SK-N-SH (cell line): ENCODE measurements around the gene FTSJ1. TPM values are rescaled to one million over a fixed set of nuclear protein-coding genes. Genes with fewer than 3 reads are reported as not detected.

Experiments used
- CTCF ChIA-PET: fragments of 300-600, 350-600 bp; formaldehyde crosslinking; extraction: SDS; loops from one replicate; lab custom pipeline; 2021; lab: Yijun Ruan, JAX
- POLR2A ChIA-PET: fragments of 350-600 bp; sonication (Branson Sonifier 250); formaldehyde crosslinking; extraction: SDS; loops from one replicate; lab custom pipeline; 2020; ENCODE audit warnings: antibody characterized with exemption, inconsistent platforms; lab: Yijun Ruan, JAX
- DNase-seq: peaks from one replicate; pipeline ENCODE4 v3.0.0; 2012
- H2AFZ ChIP-seq: fragments of 200-600 bp; sonication (generic); 2 replicates; pipeline ENCODE4 v1.8.1; 2016; ENCODE audit warnings: antibody characterized with exemption, mild to moderate bottlenecking, low read depth
- H3F3A ChIP-seq: fragments of 200-600 bp; sonication (generic); replicated peaks from 2 replicates; pipeline ENCODE3; 2016; ENCODE audit warnings: antibody characterized with exemption, mild to moderate bottlenecking; ENCODE audit not compliant: insufficient read depth
- H3K27ac ChIP-seq, 2 experiments: fragments of 200-500 bp in 1 of 2; fragments of 200-600 bp in 1 of 2; sonication (Bioruptor generic) in 1 of 2; sonication (generic), shearing (Covaris generic) in 1 of 2; 2 replicates each; pipeline versions ENCODE4 v1.5.1 to v1.6.1; 2014 to 2016; ENCODE audit warnings: low read depth in 2 of 2, inconsistent platforms in 1 of 2, low read length in 1 of 2, mild to moderate bottlenecking in 1 of 2, mixed read lengths in 1 of 2
- H3K27me3 ChIP-seq: fragments of 200-600 bp; sonication (generic), shearing (Covaris generic); 2 replicates; pipeline ENCODE4 v1.6.1; 2016; ENCODE audit warnings: mixed run types; ENCODE audit not compliant: insufficient read depth
- H3K36me3 ChIP-seq, 2 experiments: fragments of 200-500 bp in 1 of 2; fragments of 200-600 bp in 1 of 2; sonication (Bioruptor generic) in 1 of 2; sonication (generic) in 1 of 2; replicated peaks in 1 of 2; 2 replicates each; pipeline versions ENCODE3 to v1.5.1; 2014 to 2016; ENCODE audit warnings: low read length in 1 of 2, mild to moderate bottlenecking in 1 of 2; ENCODE audit not compliant: insufficient read depth in 2 of 2, control insufficient read depth in 1 of 2
- H3K4me1 ChIP-seq, 2 experiments: fragments of 200-500 bp in 1 of 2; fragments of 200-600 bp in 1 of 2; sonication (Bioruptor generic) in 1 of 2; sonication (generic), shearing (Covaris generic) in 1 of 2; 2 replicates each; pipeline versions ENCODE4 v1.5.1 to v1.6.1; 2014 to 2016; ENCODE audit warnings: low read depth in 1 of 2, low read length in 1 of 2, mixed run types in 1 of 2; ENCODE audit not compliant: insufficient read depth in 2 of 2, control insufficient read depth in 1 of 2
- H3K4me2 ChIP-seq: fragments of 200-600 bp; sonication (generic), shearing (Covaris generic); 2 replicates; pipeline ENCODE4 v1.6.1; 2017; ENCODE audit warnings: mixed run types
- H3K4me3 ChIP-seq, 2 experiments: fragments of 200-500 bp in 1 of 2; fragments of 200-600 bp in 1 of 2; sonication (Bioruptor generic) in 1 of 2; sonication (generic), shearing (Covaris generic) in 1 of 2; 2 replicates each; pipeline versions ENCODE4 v1.5.1 to v1.8.1; 2014 to 2016; ENCODE audit warnings: low read depth in 2 of 2, inconsistent platforms in 1 of 2, low read length in 1 of 2, mild to moderate bottlenecking in 1 of 2, mixed read lengths in 1 of 2, moderate library complexity in 1 of 2
- H3K79me2 ChIP-seq: fragments of 200-600 bp; sonication (generic); 2 replicates; pipeline ENCODE4 v1.8.1; 2017; ENCODE audit warnings: mild to moderate bottlenecking; ENCODE audit not compliant: insufficient read depth
- H3K9ac ChIP-seq: fragments of 200-600 bp; sonication (generic); 2 replicates; pipeline ENCODE4 v1.6.1; 2017; ENCODE audit warnings: mixed run types
- H3K9me2 ChIP-seq: fragments of 200-600 bp; sonication (generic); 2 replicates; pipeline ENCODE4 v1.6.1; 2017; ENCODE audit warnings: mixed run types
- H3K9me3 ChIP-seq: fragments of 200-600 bp; sonication (generic); 2 replicates; pipeline ENCODE4 v1.6.1; 2017; ENCODE audit warnings: mixed run types, mild to moderate bottlenecking, moderate library complexity
- H4K20me1 ChIP-seq: fragments of 200-600 bp; sonication (generic); 2 replicates; pipeline ENCODE4 v1.6.1; 2017; ENCODE audit warnings: mild to moderate bottlenecking, mixed run types; ENCODE audit not compliant: insufficient read depth
- CHD2 ChIP-seq: fragments of 150-350 bp; IDR thresholded peaks from 2 replicates; pipeline ENCODE4 v1.6.1; 2018; ENCODE audit warnings: low read length; ENCODE audit not compliant: partially characterized antibody
- ELF1 ChIP-seq: IDR thresholded peaks from 2 replicates; pipeline ENCODE4 v1.4.0; 2012
- EP300 ChIP-seq, 2 experiments: IDR thresholded peaks; 2 replicates each; pipeline versions ENCODE4 v1.4.0 to v1.6.1; 2012; ENCODE audit warnings: borderline replicate concordance in 1 of 2, low read depth in 1 of 2, low read length in 1 of 2
- EZH2phosphoT487 ChIP-seq: fragments of 200-600 bp; sonication (generic); IDR thresholded peaks from 2 replicates; pipeline ENCODE4 v1.6.1; 2017; ENCODE audit warnings: low read depth, mixed run types, mild to moderate bottlenecking, antibody characterized with exemption, moderate library complexity, borderline replicate concordance
- FOSL2 ChIP-seq: IDR thresholded peaks from 2 replicates; pipeline ENCODE4 v1.4.0; 2012; ENCODE audit warnings: low read depth, mild to moderate bottlenecking, moderate library complexity, borderline replicate concordance
- FOXM1 ChIP-seq: IDR thresholded peaks from 2 replicates; pipeline ENCODE4 v1.4.0; 2012; ENCODE audit warnings: low read depth, mild to moderate bottlenecking
- GATA2 ChIP-seq: sonication (generic); formaldehyde crosslinking; IDR thresholded peaks from 2 replicates; pipeline ENCODE4 v1.5.0; 2020; ENCODE audit warnings: mild to moderate bottlenecking, missing genetic modification reagents
- IRF3 ChIP-seq: fragments of 150-350 bp; IDR thresholded peaks from 2 replicates; pipeline ENCODE4 v1.6.1; 2016; ENCODE audit warnings: mild to moderate bottlenecking, low read depth, low read length
- JUND ChIP-seq: IDR thresholded peaks from 2 replicates; pipeline ENCODE4 v1.4.0; 2012
- MEF2A ChIP-seq: IDR thresholded peaks from 2 replicates; pipeline ENCODE4 v1.4.0; 2012; ENCODE audit warnings: low read depth, borderline replicate concordance
- NRF1 ChIP-seq: IDR thresholded peaks from 2 replicates; pipeline ENCODE4 v1.6.1; 2012; ENCODE audit warnings: low read depth, mild to moderate bottlenecking, low read length
- RAD21 ChIP-seq: IDR thresholded peaks from 2 replicates; pipeline ENCODE4 v1.6.1; 2012; ENCODE audit warnings: mild to moderate bottlenecking, low read length
- RCOR1 ChIP-seq: fragments of 150-350 bp; IDR thresholded peaks from 2 replicates; pipeline ENCODE4 v1.6.1; 2017; ENCODE audit warnings: antibody characterized with exemption, low read length
- RXRA ChIP-seq: IDR thresholded peaks from 2 replicates; pipeline ENCODE4 v1.4.0; 2012; ENCODE audit warnings: low read depth, mild to moderate bottlenecking, borderline replicate concordance
- TAF1 ChIP-seq: IDR thresholded peaks from 2 replicates; pipeline ENCODE4 v1.6.1; 2012; ENCODE audit warnings: low read depth, mild to moderate bottlenecking, low read length, moderate library complexity, borderline replicate concordance
- TEAD4 ChIP-seq: IDR thresholded peaks from 2 replicates; pipeline ENCODE4 v1.4.0; 2012; ENCODE audit warnings: mild to moderate bottlenecking, borderline replicate concordance; ENCODE audit not compliant: insufficient read depth
- YY1 ChIP-seq: IDR thresholded peaks from 2 replicates; pipeline ENCODE4 v1.4.0; 2012; ENCODE audit warnings: low read depth, mild to moderate bottlenecking
- WGBS: methylation state at CpG from one replicate; pipeline ENCODE4 v1.1.6; 2017; ENCODE audit warnings: low lambda C conversion rate; 5-methylcytosine and 5-hydroxymethylcytosine counted together
- polyA plus RNA-seq, 3 experiments: library from polyadenylated mRNA; depleted of rRNA; stranded (reverse); fragments of >200 nt; gene quantifications; 2 replicates each; pipeline ENCODE4 v1.2.3, GENCODE V29; 2012
- TF ChIP-seq, protein P1 (sequence below): IDR thresholded peaks from 2 replicates; pipeline ENCODE4 v1.6.1; 2012; ENCODE audit warnings: mild to moderate bottlenecking, low read depth, low read length, moderate library complexity
- TF ChIP-seq, protein P2 (sequence below): IDR thresholded peaks from 2 replicates; pipeline ENCODE4 v1.4.0; 2012; ENCODE audit warnings: low read depth
- TF ChIP-seq, protein P3 (sequence below): IDR thresholded peaks from 2 replicates; pipeline ENCODE4 v1.4.0; 2012; ENCODE audit warnings: low read depth, borderline replicate concordance
- TF ChIP-seq, protein P4 (sequence below): IDR thresholded peaks from 2 replicates; pipeline ENCODE4 v1.4.0; 2012; ENCODE audit warnings: low read depth, borderline replicate concordance

FTSJ1 gene
- polyA plus RNA-seq, 1 of the 3 experiments (the other 2 are of a cell fraction), result 34.1 TPM

DNA sequence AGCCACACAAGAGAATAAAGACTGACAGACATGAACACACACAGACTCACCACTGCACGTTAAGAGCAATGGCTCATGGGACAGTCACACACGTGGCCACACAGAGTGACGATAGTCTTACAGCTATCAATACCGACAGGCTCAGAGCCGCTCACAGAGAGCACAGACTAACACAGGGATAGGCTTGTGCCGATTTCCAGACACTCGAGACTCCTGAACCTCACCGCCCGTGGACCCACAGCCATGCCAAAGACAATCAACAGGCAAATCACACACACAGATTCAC is 5.2 kb upstream of the FTSJ1 start:
- no peaks in the 10 kb centered on the region for H3K79me2 ChIP-seq
- H3K9ac ChIP-seq, result no peak overlapping the region
- H3K4me2 ChIP-seq, result no peak overlapping the region
- no peak overlapping the region for H3K4me3 ChIP-seq
- TF ChIP-seq JUND (no peak), RAD21 (no peak), GATA2 (CRISPR knock-in tag) (no peak), TAF1 (no peak), MEF2A (no peak), FOXM1 (no peak), EZH2phosphoT487 (no peak)
- TF ChIP-seq, protein P1, sequence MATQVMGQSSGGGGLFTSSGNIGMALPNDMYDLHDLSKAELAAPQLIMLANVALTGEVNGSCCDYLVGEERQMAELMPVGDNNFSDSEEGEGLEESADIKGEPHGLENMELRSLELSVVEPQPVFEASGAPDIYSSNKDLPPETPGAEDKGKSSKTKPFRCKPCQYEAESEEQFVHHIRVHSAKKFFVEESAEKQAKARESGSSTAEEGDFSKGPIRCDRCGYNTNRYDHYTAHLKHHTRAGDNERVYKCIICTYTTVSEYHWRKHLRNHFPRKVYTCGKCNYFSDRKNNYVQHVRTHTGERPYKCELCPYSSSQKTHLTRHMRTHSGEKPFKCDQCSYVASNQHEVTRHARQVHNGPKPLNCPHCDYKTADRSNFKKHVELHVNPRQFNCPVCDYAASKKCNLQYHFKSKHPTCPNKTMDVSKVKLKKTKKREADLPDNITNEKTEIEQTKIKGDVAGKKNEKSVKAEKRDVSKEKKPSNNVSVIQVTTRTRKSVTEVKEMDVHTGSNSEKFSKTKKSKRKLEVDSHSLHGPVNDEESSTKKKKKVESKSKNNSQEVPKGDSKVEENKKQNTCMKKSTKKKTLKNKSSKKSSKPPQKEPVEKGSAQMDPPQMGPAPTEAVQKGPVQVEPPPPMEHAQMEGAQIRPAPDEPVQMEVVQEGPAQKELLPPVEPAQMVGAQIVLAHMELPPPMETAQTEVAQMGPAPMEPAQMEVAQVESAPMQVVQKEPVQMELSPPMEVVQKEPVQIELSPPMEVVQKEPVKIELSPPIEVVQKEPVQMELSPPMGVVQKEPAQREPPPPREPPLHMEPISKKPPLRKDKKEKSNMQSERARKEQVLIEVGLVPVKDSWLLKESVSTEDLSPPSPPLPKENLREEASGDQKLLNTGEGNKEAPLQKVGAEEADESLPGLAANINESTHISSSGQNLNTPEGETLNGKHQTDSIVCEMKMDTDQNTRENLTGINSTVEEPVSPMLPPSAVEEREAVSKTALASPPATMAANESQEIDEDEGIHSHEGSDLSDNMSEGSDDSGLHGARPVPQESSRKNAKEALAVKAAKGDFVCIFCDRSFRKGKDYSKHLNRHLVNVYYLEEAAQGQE, result no peak
- TF ChIP-seq, protein P2, sequence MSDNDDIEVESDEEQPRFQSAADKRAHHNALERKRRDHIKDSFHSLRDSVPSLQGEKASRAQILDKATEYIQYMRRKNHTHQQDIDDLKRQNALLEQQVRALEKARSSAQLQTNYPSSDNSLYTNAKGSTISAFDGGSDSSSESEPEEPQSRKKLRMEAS, result no peak
- TF ChIP-seq, all 33 proteins: peak for 0
- POLR2A ChIA-PET, result interaction anchor here (0.5 kb wide), 1 partner anchor 720 kb away, joined by 3 read pairs; no protein-coding TSS in a partner anchor
- Histone ChIP-seq H3F3A (no peaks in the 10 kb centered on the region), H3K27ac (no peak overlapping the region), H3K36me3 (no peaks in the 10 kb centered on the region), H4K20me1 (no peaks in the 10 kb centered on the region), H3K4me1 (peaks cover 0 to 2% of the 10 kb centered on the region in 2 experiments; a peak in 1 of 4 replicates), H3K27me3 (no peaks in the 10 kb centered on the region; the same call in 1 of the 2 replicates), H3K9me3 (no peaks in the 10 kb centered on the region), H2AFZ (no peak overlapping the region), H3K9me2 (no peaks in the 10 kb centered on the region)
- WGBS, result 68% methylated on average over 8 of the region's 9 CpGs
- CTCF ChIA-PET, result no interaction called here
- no peak for DNase-seq

DNA sequence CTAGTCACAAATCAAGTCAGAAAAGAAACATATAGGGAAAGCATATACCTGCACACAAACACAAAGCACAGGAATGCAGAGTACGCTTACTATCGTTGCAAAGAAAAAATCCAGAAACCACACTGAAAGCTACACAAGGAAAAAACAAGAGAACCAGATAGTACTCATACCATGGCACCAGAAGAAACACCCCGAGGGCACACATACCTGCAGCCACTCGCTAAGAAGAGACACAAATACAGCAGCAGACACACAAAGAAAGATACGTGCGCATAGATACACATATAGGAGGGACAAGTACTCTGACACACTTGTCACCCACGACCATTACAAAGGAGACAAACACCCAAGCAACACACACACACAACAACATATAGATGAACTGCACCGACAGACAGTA is 4.5 kb upstream of the FTSJ1 start:
- Histone ChIP-seq H2AFZ (no peak overlapping the region), H3K9me3 (no peaks in the 10 kb centered on the region), H4K20me1 (no peaks in the 10 kb centered on the region), H3K4me3 (no peak overlapping the region), H3K27ac (no peak overlapping the region), H3K36me3 (no peaks in the 10 kb centered on the region), H3K27me3 (no peaks in the 10 kb centered on the region; the same call in 1 of the 2 replicates), H3K4me1 (no peaks in the 10 kb centered on the region; a peak in 1 of 4 replicates), H3K9ac (no peak overlapping the region), H3F3A (no peaks in the 10 kb centered on the region), H3K9me2 (no peaks in the 10 kb centered on the region), H3K79me2 (peaks cover 5% of the 10 kb centered on the region), H3K4me2 (no peak overlapping the region)
- ChIA-PET CTCF (no interaction called here), POLR2A (interaction anchor here (0.5 kb wide), 1 partner anchor 720 kb away, joined by 3 read pairs; no protein-coding TSS in a partner anchor)
- no peak for DNase-seq
- 45% methylated on average over 8 of the region's 8 CpGs for WGBS
- no peak for TF ChIP-seq TAF1
- TF ChIP-seq, protein P3, sequence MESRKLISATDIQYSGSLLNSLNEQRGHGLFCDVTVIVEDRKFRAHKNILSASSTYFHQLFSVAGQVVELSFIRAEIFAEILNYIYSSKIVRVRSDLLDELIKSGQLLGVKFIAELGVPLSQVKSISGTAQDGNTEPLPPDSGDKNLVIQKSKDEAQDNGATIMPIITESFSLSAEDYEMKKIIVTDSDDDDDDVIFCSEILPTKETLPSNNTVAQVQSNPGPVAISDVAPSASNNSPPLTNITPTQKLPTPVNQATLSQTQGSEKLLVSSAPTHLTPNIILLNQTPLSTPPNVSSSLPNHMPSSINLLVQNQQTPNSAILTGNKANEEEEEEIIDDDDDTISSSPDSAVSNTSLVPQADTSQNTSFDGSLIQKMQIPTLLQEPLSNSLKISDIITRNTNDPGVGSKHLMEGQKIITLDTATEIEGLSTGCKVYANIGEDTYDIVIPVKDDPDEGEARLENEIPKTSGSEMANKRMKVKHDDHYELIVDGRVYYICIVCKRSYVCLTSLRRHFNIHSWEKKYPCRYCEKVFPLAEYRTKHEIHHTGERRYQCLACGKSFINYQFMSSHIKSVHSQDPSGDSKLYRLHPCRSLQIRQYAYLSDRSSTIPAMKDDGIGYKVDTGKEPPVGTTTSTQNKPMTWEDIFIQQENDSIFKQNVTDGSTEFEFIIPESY, result no peak
- TF ChIP-seq ELF1, result no peak
- no peak for TF ChIP-seq TEAD4
- no peak for TF ChIP-seq IRF3
- no peak for TF ChIP-seq FOSL2
- TF ChIP-seq RAD21, result no peak
- TF ChIP-seq FOXM1, result no peak
- no peak for TF ChIP-seq RXRA
- TF ChIP-seq, protein P4, sequence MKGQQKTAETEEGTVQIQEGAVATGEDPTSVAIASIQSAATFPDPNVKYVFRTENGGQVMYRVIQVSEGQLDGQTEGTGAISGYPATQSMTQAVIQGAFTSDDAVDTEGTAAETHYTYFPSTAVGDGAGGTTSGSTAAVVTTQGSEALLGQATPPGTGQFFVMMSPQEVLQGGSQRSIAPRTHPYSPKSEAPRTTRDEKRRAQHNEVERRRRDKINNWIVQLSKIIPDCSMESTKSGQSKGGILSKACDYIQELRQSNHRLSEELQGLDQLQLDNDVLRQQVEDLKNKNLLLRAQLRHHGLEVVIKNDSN, result no peak
- no peak for TF ChIP-seq EP300 (IDR thresholded peaks at IDR 0.05; ENCODE audit: borderline replicate concordance in 1 of 2, low read depth in 1 of 2, low read length in 1 of 2)
- no peak for TF ChIP-seq YY1
- no peak for TF ChIP-seq NRF1
- no peak for TF ChIP-seq CHD2
- no peak for TF ChIP-seq RCOR1
- TF ChIP-seq JUND, result no peak
